Stimulated activated CD8-positive, alpha-beta memory T cell treated with anti-CD3 and anti-CD28 coated beads, Interleukin-12 subunit alpha, Interleukin-12 subunit beta, amount 100 ng/mL, for 24 hours (primary cell): Measurements from ENCODE around the gene CDC42BPB.

Experiments
- DNase-seq: peaks from one replicate; pipeline ENCODE4 v3.0.0-alpha.2; 2020; ENCODE audit errors: extremely low read depth

CDC42BPB gene

GRCh38 chr14:103057372-103058163 is at the start of gene CDC42BPB:
Gene CDC42BPB (minus strand): TSS chr14:103057549. CDS start chr14:103057173, 376 bp downstream.
- peak; percentile 32 for DNase-seq

GRCh38 chr14:103105580-103106150 is 48.3 kb upstream of the CDC42BPB start:
- no peak for DNase-seq

GRCh38 chr14:103104654-103105452 is 47.5 kb upstream of the CDC42BPB start:
- peak; percentile 26 for DNase-seq

GRCh38 chr14:103104389-103104653 is 47.0 kb upstream of the CDC42BPB start:
- no peak for DNase-seq

- no peak for DNase-seq
Measured at GRCh38 chr14:103103461-103104388, 46.4 kb upstream of the CDC42BPB start.

GRCh38 chr14:103102689-103103260 is 45.4 kb upstream of the CDC42BPB start:
- no peak for DNase-seq

GRCh38 chr14:103101963-103102688 is 44.8 kb upstream of the CDC42BPB start:
- DNase-seq: no peak

GRCh38 chr14:103101257-103101962 is 44.1 kb upstream of the CDC42BPB start:
- no peak for DNase-seq

GRCh38 chr14:103100281-103101121 is 43.2 kb upstream of the CDC42BPB start:
- no peak for DNase-seq

- no peak for DNase-seq
Measured at GRCh38 chr14:103099733-103100280, 42.5 kb upstream of the CDC42BPB start.

GRCh38 chr14:103099081-103099732 is 41.9 kb upstream of the CDC42BPB start:
- no peak for DNase-seq

GRCh38 chr14:103097994-103098957 is 40.9 kb upstream of the CDC42BPB start:
- no peak for DNase-seq

- DNase-seq: no peak
Measured at GRCh38 chr14:103097244-103097993, 40.1 kb upstream of the CDC42BPB start.

GRCh38 chr14:103096387-103096786 is 39.0 kb upstream of the CDC42BPB start:
- DNase-seq: no peak

GRCh38 chr14:103095210-103095778 is 37.9 kb upstream of the CDC42BPB start:
- DNase-seq: no peak
